GM18858 (cell line): ENCODE data around the gene JAML.
A peak's percentile ranks its signal among the peaks of the same experiment; 100 is the strongest.

Experiments used
- ATAC-seq: cut with Tn5 transposase; IDR thresholded peaks from one replicate; pipeline ENCODE4 v1.9.1; 2021; ENCODE audit not compliant: unreplicated experiment

Gene JAML

GRCh38 chr11:118240999-118241763, 16.4 kb upstream of the JAML start:
- peak; percentile 83 for ATAC-seq

- ATAC-seq = no peak
Measured at GRCh38 chr11:118239509-118240205, 14.8 kb upstream of the JAML start.

GRCh38 chr11:118238929-118239328, 14.1 kb upstream of the JAML start:
- no peak for ATAC-seq

DNA sequence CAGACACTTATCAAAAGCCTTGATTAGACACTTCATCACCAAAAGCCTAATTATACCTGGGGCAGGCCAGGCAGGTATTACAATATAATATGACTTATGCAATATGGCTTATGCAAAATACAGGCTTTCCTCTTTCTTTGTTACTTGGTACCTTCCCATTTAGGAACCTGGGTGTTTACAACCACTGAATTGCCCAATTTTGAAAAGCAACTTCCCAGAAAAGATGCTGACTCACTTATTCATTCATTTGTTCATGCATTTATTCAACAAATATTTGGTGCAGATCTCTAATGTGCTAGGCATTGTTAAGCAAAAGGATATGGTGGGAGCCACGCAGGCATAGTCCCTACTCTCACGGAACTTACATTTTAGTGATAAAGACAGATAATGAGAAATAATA, 13.6 kb upstream of the JAML start:
- ATAC-seq = no peak

DNA sequence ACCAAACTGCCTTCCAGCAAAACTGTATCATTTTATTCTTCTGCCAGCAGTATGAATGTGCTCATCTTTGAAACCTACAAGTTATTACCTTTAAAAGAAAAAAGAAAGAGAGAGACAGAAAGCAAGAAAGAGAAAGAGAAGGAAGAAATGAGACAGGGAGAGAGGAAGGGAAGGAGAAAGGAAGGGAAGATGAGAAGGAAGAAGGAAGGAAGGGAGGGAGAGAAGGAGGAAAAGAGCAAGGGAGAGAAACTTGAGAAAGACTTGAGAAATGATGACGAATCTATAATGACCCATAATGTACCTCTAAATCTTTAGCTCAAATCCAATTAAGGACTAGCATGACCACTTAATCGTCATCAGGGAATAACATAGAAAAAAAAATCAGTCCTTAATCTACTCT, 11.4 kb upstream of the JAML start:
- ATAC-seq = no peak

DNA sequence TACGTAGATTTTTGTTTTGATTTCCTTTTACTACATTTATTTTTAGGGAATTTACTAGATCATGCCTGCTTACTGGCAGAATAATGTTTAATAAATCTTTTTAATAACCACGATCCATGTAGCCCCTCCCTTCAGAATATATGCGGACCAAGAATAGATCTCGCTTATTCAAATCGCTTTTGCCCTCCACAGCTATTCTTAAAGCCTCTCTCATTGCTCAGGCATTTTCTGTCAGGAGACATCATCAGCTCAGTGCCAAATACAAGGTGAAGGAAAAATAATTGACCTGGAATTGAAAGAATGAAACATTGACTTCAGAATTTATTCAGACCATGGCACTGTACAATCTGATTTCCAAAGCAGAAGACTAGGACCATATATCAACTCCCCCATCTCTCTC, 10.0 kb upstream of the JAML start:
- ATAC-seq = no peak

- no peak for ATAC-seq
Measured at GRCh38 chr11:118233850-118234249, 9.0 kb upstream of the JAML start.

- no peak for ATAC-seq
Measured at GRCh38 chr11:118233377-118233776, 8.6 kb upstream of the JAML start.

- ATAC-seq = no peak
Measured at GRCh38 chr11:118232659-118233058, 7.8 kb upstream of the JAML start.

- no peak for ATAC-seq
Measured at GRCh38 chr11:118231461-118231860, 6.7 kb upstream of the JAML start.

DNA sequence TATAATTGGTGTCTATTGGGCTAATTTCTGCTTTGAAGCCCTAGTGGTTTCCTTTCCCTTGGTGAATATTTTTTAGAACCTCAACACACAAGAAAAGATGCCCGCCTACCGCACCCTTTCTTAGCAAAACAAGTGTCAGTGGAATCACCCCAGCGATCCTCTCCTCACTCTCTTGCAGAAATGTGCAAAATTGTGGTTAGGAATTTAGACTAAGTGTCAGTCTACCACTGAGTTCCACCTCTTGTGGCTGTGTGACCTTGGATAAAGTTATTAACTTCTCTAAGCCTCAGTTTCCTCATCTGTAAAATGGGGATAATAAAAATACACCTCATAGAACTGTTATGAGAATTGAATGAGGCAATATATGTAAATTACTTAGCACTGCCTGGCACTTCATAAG, 5.3 kb upstream of the JAML start:
- ATAC-seq = no peak

- no peak for ATAC-seq
Measured at GRCh38 chr11:118229274-118229847, 4.5 kb upstream of the JAML start.

DNA sequence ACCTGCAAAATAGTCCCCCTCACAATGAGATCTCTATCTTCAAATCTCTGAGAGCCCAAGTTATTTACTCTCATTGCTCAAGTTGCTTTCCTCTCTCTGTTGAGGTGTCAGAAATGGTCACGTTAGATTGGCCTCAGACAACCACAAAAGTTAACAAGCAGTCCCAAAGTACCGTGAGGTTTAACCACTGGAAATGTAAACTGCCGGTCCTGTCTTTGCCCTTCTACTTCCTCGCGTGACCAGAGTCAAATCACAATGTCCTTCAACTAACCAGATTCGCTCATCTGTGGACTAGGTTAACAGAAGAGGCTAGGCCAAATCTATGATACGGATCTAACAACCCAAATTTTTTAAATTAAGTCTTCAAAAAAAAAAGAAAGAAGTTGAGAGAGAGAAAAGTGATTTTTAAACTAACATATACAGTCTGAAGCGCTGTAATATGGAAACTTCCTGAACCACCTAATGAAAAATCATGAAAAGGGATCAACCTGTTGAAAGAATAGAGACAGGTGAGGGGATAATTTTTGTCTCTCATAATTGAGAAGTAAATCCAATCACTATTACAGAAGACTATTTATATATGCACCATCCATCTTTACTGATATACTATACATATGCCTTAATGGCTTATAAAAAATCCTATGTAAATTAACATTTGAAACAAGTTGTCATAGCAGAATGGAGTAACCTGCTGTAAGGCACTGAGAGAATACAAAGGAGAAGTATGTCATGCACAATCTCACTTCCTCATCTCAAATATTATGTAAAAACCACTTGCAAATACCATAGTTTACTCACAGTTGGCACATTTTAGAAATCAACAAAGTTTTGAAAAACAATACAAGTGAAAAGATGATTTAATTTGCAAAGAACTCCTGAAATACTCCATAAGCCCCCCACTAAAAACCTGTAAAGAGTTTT, 3.3 kb upstream of the JAML start:
- peak; percentile 58 for ATAC-seq

GRCh38 chr11:118226781-118227180, 2.0 kb upstream of the JAML start:
- ATAC-seq = no peak

GRCh38 chr11:118226296-118226695, 1.5 kb upstream of the JAML start:
- no peak for ATAC-seq

DNA sequence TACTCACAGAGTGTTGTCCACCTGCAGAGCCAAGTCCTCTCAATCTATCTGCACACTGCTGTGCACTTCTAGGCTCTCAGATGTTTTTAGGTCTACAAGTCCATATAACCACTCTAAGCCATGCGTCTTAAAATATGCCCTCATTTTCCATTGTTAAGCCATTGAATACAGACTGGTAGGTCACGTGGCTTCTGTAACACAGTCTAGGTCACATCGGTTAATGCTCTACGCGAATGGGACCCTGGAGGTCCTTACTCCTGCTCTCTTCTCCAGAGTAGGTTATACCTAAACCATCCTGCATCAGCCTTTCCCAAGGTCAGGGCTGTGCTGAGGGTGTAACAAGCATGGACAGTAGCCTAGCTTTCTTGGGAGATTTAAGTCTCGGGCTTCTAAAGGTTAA, 819 bp downstream of the JAML start:
- ATAC-seq = no peak

GRCh38 chr11:118223570-118223969, 1.2 kb downstream of the JAML start:
- no peak for ATAC-seq

- no peak for ATAC-seq
Measured at GRCh38 chr11:118222437-118222836, 2.4 kb downstream of the JAML start.

DNA sequence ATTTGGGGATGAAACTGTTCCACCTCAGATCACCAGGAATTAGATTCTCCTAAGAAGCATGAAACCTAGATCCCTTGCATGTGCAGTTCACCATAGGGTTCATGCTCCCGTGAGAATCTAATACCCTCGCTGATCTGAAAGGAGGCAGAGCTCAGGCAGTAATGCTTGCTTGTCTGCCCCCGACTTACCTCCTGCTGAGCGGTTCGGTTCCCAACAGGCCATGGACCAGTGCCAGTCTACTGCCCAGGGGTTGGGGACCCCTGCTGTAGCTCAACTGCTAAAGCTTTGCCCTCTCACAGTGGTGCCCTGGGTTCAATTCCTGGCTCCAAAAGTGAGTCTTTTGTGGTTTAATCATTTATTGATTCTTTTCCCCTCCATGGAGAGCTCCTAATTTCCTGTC, 3.4 kb downstream of the JAML start:
- ATAC-seq = no peak

GRCh38 chr11:118219732-118220131, 5.1 kb downstream of the JAML start:
- no peak for ATAC-seq

GRCh38 chr11:118219244-118219643, 5.6 kb downstream of the JAML start:
- ATAC-seq = no peak
